Liver (tissue), 9 donors: Measurements from ENCODE around the gene ZNF74. TPM values are rescaled to one million over a fixed set of nuclear protein-coding genes. Genes with fewer than 3 reads are reported as not detected.
"Not testable (repeated sequence)": the region's sequence is repeated elsewhere in the genome, so short reads cannot be mapped to it uniquely, and the experiment has no call there.

Experiments used
- DNase-seq: peaks from one replicate; pipeline ENCODE4 v3.0.0-alpha.2; 2017; ENCODE audit warnings: low spot score
- H3K27ac ChIP-seq, 2 donors: one replicate each; pipeline ENCODE4 v1.7.0; 2013; ENCODE audit warnings: inconsistent platforms in 2 of 2, low read length in 2 of 2, control low read depth in 1 of 2, low read depth in 1 of 2, mild to moderate bottlenecking in 1 of 2
- H3K27me3 ChIP-seq, 4 donors: one replicate each; pipeline versions ENCODE4 v1.6.1 to v1.7.0; 2013; ENCODE audit warnings: low read length in 3 of 4, inconsistent platforms in 1 of 4, mild to moderate bottlenecking in 1 of 4, moderate library complexity in 1 of 4; ENCODE audit not compliant: control insufficient read depth in 4 of 4, insufficient read depth in 4 of 4
- H3K36me3 ChIP-seq, 4 donors: one replicate each; pipeline versions ENCODE4 v1.6.1 to v1.7.0; 2013; ENCODE audit warnings: low read length in 3 of 4, mild to moderate bottlenecking in 3 of 4, low read depth in 1 of 4, moderate library complexity in 1 of 4; ENCODE audit not compliant: control insufficient read depth in 4 of 4, insufficient read depth in 3 of 4
- H3K4me1 ChIP-seq, 4 donors: one replicate each; pipeline versions ENCODE4 v1.6.1 to v1.7.0; 2013; ENCODE audit warnings: low read length in 3 of 4, mild to moderate bottlenecking in 3 of 4, moderate library complexity in 1 of 4; ENCODE audit not compliant: control insufficient read depth in 4 of 4, insufficient read depth in 4 of 4
- H3K4me3 ChIP-seq, 3 donors: one replicate each; pipeline versions ENCODE4 v1.6.1 to v1.7.0; 2013; ENCODE audit warnings: low read length in 3 of 3, control low read depth in 1 of 3, low read depth in 1 of 3, mild to moderate bottlenecking in 1 of 3
- H3K9ac ChIP-seq, 2 donors: one replicate each; pipeline ENCODE4 v1.7.0; 2013; ENCODE audit warnings: low read length in 2 of 2, mild to moderate bottlenecking in 2 of 2, moderate library complexity in 2 of 2, control low read depth in 1 of 2, low read depth in 1 of 2
- H3K9me3 ChIP-seq, 4 donors: one replicate each; pipeline versions ENCODE4 v1.6.1 to v1.7.0; 2013; ENCODE audit warnings: low read length in 3 of 4; ENCODE audit not compliant: control insufficient read depth in 4 of 4
- ATF3 ChIP-seq: IDR thresholded peaks from 2 replicates; pipeline ENCODE4 v1.6.1; 2016; ENCODE audit warnings: antibody characterized with exemption
- EGR1 ChIP-seq, 2 donors: IDR thresholded peaks; 2 replicates each; pipeline ENCODE4 v1.6.1; 2016 to 2018; ENCODE audit warnings: antibody characterized with exemption in 2 of 2, low read depth in 2 of 2
- GABPA ChIP-seq, 2 donors: IDR thresholded peaks in 1 of 2; conservative IDR thresholded peaks in 1 of 2; 2 replicates each; pipeline ENCODE4 v1.6.1; 2016; ENCODE audit warnings: antibody characterized with exemption in 2 of 2, mild to moderate bottlenecking in 1 of 2, moderate library complexity in 1 of 2
- HNF4A ChIP-seq, 2 donors: conservative IDR thresholded peaks; 2 replicates each; pipeline ENCODE4 v1.6.1; 2016; ENCODE audit warnings: antibody characterized with exemption in 2 of 2, mild to moderate bottlenecking in 2 of 2
- HNF4G ChIP-seq: IDR thresholded peaks from 2 replicates; pipeline ENCODE4 v1.6.1; 2016; ENCODE audit warnings: antibody characterized with exemption
- NR2F2 ChIP-seq: IDR thresholded peaks from 2 replicates; pipeline ENCODE4 v1.6.1; 2016; ENCODE audit warnings: antibody characterized with exemption
- REST ChIP-seq: IDR thresholded peaks from 2 replicates; pipeline ENCODE4 v1.6.1; 2016; ENCODE audit warnings: antibody characterized with exemption, mild to moderate bottlenecking
- RXRA ChIP-seq, 2 donors: IDR thresholded peaks; 2 replicates each; pipeline ENCODE4 v1.6.1; 2017 to 2018; ENCODE audit warnings: antibody characterized with exemption in 2 of 2, mild to moderate bottlenecking in 1 of 2
- SP1 ChIP-seq: IDR thresholded peaks from 2 replicates; pipeline ENCODE4 v1.6.1; 2018; ENCODE audit warnings: antibody characterized with exemption, mild to moderate bottlenecking
- TAF1 ChIP-seq: conservative IDR thresholded peaks from 2 replicates; pipeline ENCODE4 v1.6.1; 2016; ENCODE audit warnings: antibody characterized with exemption, mild to moderate bottlenecking
- YY1 ChIP-seq: IDR thresholded peaks from 2 replicates; pipeline ENCODE4 v1.6.1; 2016; ENCODE audit warnings: antibody characterized with exemption, mild to moderate bottlenecking
- ZBTB33 ChIP-seq: IDR thresholded peaks from 2 replicates; pipeline ENCODE4 v1.6.1; 2016; ENCODE audit warnings: antibody characterized with exemption
- WGBS: extraction: QIAGEN DNeasy Blood & Tissue Kit; methylation state at CpG from one replicate; pipeline ENCODE4 v1.1.7; 2013; 5-methylcytosine and 5-hydroxymethylcytosine counted together
- polyA plus RNA-seq, 2 donors: library from polyadenylated mRNA; stranded (reverse) in 1 of 2; unstranded in 1 of 2; fragments of 200-250 nt in 1 of 2; fragments of >200 nt in 1 of 2; fragmentation: Nextera tagmentation in 1 of 2; extraction: Ambion mirVana in 1 of 2; gene quantifications; one replicate each; pipeline versions ENCODE4 v1.2.1 to v1.2.3, GENCODE V29; 2013 to 2015
- total RNA-seq, 2 donors: library from RNA; depleted of rRNA; stranded (reverse); fragments of >200 nt; gene quantifications; one replicate each; pipeline ENCODE4 v1.2.3, GENCODE V29; 2014
- donor health status: healthy.
- donor health status: healthy.
- donor health status: healthy.
- donor health status: healthy.
- donor health status: healthy.

Gene ZNF74
- total and polyA plus RNA-seq, 4 donors = 0.99 to 5.0 (median 3.1) TPM

GRCh38 chr22:20450551-20450906 lies 56.6 kb downstream of the ZNF74 start:
- Histone ChIP-seq H3K4me3 (no peak overlapping the region), H3K4me1 (no peaks in the 10 kb centered on the region), H3K36me3 (peaks cover 0 to 8% (median 1%) of the 10 kb centered on the region in 4 donors), H3K9ac (no peak overlapping the region), H3K27me3 (no peaks in the 10 kb centered on the region), H3K27ac (no peak overlapping the region), H3K9me3 (no peaks in the 10 kb centered on the region)
- WGBS = 98% methylated on average over 1 of the region's 1 CpG
- DNase-seq = no peak
- TF ChIP-seq RXRA (IDR thresholded peaks at IDR 0.05) (no peak), ATF3 (no peak), TAF1 (no peak), ZBTB33 (no peak), GABPA (IDR thresholded peaks at IDR 0.05 in 1 of 2, conservative IDR thresholded peaks at IDR 0.05 in 1 of 2) (no peak), REST (no peak), SP1 (no peak), HNF4G (no peak), HNF4A (conservative IDR thresholded peaks at IDR 0.05) (no peak), EGR1 (IDR thresholded peaks at IDR 0.05; ENCODE audit: low read depth in 2 of 2) (no peak)

GRCh38 chr22:20451129-20451778 lies 57.3 kb downstream of the ZNF74 start:
- H3K4me1 ChIP-seq, DNase-seq, H3K4me3 ChIP-seq, H3K9ac ChIP-seq, H3K27me3 ChIP-seq, H3K36me3 ChIP-seq, H3K9me3 ChIP-seq, H3K27ac ChIP-seq: not testable (repeated sequence)
- 97% methylated on average over 15 of the region's 15 CpGs for WGBS

- Histone ChIP-seq H3K4me1 (no peaks in the 10 kb centered on the region), H3K27me3 (no peaks in the 10 kb centered on the region), H3K9ac (no peak overlapping the region), H3K36me3 (peaks cover 0 to 2% (median 0%) of the 10 kb centered on the region in 4 donors), H3K9me3 (no peaks in the 10 kb centered on the region), H3K4me3 (no peak overlapping the region), H3K27ac (no peak overlapping the region)
- 91% methylated on average over 2 of the region's 2 CpGs for WGBS
- TF ChIP-seq ATF3 = no peak
- TF ChIP-seq REST = no peak
- TF ChIP-seq RXRA (IDR thresholded peaks at IDR 0.05) = no peak
- no peak for TF ChIP-seq GABPA (IDR thresholded peaks at IDR 0.05 in 1 of 2, conservative IDR thresholded peaks at IDR 0.05 in 1 of 2)
- TF ChIP-seq SP1 = no peak
- no peak for TF ChIP-seq EGR1 (IDR thresholded peaks at IDR 0.05; ENCODE audit: low read depth in 2 of 2)
- TF ChIP-seq YY1 = no peak
- no peak for TF ChIP-seq NR2F2
- TF ChIP-seq TAF1 = no peak
- no peak for TF ChIP-seq ZBTB33
- TF ChIP-seq HNF4A (conservative IDR thresholded peaks at IDR 0.05) = no peak
- no peak for DNase-seq
These were observed 58.0 kb downstream of the ZNF74 start for GRCh38 chr22:20451920-20452319.
